HS-27A (cell line): ENCODE measurements around the gene CNOT4.
"Not testable (repeated sequence)": the region's sequence is repeated elsewhere in the genome, so short reads cannot be mapped to it uniquely, and the experiment has no call there.

Experiments
- DNase-seq: peaks from one replicate; pipeline ENCODE4 v3.0.0-alpha.2; 2012; ENCODE audit warnings: low read depth, missing footprints

CNOT4 gene

DNA sequence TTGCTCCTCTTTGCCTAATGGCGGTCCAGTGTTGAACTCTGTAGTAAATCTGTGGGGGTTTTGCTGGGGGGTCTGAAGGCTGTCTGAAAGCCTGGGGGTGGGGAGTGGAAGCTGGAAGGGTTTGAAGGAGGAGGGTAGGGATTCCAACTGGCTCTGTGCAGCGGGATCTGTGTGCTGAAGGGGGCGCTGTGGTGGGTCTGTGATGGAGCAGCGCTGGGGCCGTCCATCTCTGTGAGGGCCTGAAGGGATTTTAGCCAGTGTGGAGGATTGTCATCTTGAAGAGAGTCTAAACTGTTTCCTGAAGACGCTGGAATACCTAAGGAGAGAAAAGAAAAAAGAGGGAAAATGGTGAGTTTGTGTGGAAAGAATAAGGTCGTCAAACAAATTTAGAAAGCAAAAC lies 147.0 kb downstream of the CNOT4 start:
- DNase-seq, result no peak

DNA sequence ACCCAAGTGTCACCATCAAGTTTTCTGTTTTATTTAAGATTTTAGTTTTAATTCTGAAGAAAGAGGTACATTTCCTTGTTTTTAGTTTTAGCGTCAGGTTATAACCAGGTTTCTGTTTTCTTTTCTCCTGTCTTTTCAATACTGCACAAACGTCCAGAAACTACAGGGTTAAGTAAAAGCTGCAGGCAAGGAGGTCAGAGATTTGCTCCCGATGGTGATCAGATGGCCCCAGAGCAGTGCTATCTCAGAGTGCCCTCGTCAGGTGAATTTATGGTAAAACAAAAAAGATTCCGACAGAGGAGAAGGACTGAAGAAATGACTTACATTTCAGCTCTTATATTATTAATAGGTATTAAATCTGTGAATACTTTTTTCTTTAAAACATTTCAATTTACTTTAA lies 148.1 kb downstream of the CNOT4 start:
- DNase-seq, result no peak

DNA sequence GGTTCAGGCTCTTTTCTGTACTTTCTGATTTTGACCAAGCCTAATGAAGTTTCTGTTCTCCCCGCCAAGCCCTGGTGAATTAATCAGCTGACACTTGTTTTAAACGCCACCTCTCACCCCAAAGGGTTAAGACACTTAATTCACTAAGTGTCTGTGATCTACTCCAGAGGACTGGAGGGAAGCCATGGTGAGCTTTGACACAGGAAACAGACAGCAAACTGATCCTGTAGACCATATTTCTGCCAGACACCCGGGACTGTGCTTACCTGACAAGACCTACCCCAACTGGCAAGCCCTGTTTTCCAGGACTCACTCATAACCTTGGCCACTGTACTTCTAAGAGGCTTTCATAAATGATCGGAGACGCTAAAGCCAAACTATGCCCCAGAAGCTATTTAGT lies 150.3 kb downstream of the CNOT4 start:
- DNase-seq, result no peak

DNA sequence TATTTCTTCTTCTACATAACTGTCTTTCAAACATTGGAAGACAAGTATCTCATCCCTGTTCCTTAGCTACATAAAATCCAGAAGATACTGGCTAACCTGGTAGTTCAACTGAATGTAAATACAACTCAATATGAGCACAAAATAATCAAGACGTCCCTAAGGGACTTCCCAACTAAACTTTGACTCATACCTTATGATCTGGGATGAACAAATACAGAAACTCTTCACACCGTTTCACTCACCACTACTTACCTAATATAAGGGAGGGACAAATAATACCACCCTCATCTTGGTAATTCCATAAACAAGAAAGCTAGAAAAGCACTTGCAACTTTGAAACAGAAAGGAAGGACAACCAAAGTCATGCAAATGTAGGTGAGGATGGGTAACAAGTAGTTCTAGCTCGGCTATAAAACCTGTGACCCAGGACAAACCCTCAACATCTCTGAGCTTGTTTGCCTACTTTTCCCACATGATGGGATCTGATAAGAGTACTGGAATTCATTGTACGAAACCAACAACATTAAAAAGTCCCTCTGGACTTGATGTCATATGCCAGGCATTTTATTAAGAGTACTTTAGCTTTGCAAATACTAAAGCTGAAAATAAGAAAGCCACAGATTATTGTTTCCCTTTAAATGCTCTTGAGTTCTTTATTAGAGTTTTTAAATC lies 154.4 kb downstream of the CNOT4 start:
- DNase-seq, result no peak

DNA sequence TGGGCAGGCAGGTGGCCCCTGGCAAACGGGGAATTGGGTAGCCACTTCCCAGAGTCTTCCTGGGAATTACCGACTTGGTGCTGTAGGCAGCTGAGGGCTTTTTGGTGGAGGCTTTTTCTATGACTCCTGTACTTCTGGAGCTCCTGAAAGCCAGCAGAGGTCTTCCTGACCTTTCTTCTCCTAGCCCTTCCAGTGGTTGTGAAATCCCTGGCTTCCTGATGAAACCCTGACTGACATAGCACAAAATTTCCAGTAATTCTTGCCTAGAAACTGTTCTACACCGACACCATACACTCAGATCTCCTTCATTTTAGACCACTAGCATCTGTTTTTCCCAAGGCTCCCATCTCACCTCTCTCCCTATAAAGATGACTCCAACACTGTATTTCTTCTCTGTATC lies 156.1 kb downstream of the CNOT4 start:
- DNase-seq, result no peak

DNA sequence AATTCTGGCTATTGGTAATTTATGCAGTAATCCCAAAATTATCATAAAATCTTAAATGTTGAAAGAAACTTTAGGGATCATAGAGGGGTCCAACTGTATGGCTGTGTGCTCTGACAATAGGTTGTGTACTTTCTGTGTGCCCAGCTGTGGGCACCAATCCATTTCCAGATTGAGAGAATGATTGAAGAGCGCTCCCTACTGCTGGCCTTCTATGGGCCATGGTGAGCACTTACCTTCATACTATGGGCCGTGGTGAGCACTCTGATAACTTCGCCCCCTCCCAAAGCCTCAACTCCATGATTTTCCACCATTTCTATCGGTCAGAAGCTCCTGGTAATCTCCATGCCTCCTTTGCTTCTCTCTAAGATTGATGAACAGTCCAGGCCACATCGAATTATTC lies 157.6 kb downstream of the CNOT4 start:
- DNase-seq, result no peak

DNA sequence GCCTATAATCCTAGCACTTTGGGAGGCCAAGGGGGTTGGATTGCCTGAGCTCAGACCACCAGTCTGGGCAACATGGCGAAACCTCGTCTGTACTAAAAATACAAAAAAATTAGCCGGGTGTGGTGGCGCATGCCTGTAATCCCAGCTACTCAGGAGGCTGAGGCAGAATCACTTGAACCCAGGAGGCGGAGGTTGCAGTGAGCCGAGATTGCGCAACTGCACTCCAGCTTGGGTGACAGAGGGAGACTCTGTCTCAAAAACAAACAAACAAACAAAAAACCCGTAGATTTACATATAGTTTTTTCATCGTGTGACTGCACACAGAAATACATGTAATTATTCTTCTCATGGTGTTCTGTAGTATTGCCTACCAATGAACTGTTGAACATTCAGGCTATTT lies 158.8 kb downstream of the CNOT4 start:
- DNase-seq, result not testable (repeated sequence)

DNA sequence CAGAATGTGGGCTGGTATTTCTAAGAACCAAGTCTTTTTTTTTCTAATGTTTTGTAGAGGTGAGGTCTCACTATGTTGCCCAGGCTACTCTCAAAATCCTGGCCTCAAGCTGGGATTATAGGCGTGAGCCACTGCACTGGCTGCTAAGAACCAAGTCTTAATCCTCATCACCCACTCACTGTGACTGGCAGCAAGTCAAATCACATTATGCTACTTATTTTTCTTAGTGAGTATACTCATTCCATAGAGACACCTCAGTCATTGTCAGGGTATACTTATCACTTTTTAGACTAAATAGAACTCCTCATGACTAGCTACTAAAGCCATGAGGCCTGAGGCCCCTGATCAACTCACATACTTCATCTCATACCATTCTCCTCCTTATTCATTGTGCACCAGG lies 160.2 kb downstream of the CNOT4 start:
- peak; percentile 11 for DNase-seq

DNA sequence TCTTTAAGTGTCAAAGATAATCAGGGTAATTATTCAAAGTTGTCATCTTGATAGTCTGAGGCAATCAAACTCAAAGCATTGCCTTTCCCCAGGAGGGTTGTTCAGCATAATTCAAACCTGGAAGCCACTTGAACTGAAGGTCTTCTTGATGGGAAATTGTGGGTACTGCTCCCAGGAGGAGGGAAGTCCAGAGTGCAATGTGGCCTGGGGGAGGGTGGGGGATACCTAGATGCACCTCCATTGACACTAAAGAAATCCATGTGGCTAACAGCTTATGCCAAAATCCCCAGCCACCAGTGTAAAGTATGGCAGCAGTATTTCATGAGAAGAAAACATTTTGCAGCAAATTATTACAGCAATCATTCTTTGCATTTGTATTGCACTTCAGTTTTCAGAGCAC lies 161.4 kb downstream of the CNOT4 start:
- DNase-seq, result no peak

DNA sequence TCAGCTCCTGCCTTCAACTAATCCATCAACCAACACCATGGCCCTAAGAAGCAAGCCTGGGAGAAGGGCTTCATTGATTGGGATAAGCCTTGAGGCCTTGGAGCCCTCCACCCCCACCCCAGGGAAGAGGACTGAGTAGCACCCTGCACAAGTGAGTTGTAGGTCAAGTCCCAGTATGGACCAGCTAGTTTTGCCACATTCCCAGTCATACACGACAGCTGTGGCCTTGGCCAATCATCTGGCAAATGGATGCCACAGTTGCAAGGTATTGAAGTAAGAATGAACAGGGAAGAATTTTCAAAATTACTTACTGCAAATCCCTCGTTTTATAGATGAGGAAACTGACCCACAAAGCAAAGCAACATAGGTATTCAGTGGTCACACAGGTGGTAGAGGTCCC lies 166.5 kb downstream of the CNOT4 start:
- no peak for DNase-seq

DNA sequence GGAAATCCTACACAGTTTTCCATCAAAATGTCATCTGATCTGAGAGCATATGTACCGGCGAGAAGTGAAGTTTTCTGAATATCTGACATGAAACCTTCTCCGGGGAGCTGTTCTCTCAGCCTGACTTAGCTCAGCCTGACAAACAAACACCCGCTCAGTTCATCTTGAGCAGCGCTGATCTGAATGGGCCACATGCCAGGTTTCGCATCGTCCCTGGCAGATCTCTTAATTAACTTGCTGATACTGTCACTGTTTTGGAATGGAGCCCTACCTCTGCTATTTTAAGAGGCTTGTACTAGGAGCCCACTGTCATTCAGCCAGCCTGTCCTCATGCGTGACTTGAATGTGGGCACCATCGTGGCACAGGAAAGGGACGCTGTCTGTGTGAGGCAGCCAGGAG lies 167.0 kb downstream of the CNOT4 start:
- no peak for DNase-seq

DNA sequence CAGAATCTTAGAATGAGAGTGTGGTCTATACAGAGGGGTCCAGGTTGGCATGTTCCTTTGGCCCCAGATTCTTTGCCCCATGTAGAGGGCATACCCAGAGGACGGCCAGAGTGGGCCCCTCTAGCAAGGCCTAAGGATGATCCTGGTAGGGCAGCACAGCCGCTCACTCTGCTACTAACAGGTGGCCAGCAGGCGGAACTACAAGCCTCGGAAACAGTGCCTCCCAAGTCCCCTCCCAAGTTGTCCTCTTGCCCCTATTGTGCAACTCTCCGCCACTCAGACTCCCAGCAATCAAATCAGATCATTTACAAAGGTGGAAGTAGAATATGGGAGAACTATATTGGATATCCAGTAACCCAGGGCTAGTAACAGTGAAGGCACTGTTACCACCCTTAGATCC lies 168.9 kb downstream of the CNOT4 start:
- no peak for DNase-seq

DNA sequence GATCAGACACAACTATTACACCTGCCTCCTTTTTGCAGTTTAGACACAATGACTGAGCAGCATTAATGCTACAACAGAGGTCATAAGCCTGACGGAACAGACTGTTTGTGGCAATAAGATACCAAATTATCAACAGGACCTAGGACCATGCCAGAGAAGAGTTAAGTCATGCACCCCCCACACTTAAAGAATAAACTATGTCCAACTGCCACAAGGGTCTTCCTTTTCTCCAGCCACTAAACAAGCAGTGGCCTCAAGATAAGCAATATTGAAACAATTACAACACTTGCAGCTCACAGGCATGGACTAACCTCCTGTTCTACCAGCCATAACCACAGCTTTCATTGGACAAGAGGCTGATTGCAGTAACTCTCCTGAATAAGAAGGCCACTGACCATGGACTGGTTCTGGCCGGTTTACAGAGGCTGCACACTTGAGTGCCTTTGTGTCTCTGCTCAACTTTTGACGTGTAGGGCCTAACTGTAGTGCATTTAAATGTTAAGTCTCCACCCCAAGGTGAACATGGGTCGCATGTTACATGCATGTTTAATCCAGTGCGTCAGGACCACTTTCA lies 171.8 kb downstream of the CNOT4 start:
- DNase-seq, result no peak

DNA sequence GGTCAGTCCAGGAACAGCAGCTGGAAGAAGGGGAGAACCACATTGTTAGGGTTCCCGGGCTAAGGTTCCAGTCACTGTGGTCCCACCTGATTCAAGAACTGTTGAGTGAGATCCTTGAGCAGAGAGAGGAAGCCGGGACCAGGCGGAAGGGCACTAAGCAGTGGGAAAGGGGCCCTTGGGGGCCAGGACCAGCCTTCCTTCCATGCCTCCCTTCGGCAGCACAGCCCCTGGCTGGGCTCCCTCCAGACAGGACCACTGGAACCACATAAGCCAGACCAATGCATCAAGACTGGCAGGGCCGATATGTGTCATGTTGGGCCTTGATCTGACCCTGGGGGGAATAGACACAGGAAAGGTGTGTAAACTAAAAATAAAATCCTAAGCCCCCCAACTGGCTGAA lies 172.4 kb downstream of the CNOT4 start:
- DNase-seq, result no peak

DNA sequence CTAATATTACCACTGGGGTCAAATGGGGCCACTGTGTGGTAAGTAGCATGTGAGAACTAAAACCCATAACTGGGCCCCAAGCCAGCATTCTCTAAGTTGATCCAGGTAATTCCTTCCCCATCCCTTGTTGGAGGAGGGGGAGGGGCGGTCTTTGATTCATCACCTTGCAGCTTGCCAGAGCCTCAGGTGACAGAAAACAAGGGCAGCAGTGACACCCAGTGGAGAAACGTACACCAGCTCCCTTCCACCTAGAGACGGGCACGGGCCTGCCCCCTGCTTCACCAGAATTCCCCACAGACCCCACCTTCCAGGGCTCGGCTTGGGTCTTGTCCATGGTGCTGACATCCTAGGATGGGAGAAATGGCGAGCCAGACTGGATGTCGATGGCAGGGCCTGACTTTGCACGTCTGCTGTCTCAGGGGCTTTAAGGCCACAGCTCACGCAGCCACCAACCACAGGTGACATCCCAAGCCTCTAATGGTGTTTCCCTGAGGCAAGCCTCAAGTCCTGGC lies 174.2 kb downstream of the CNOT4 start:
- DNase-seq, result peak; percentile 8

DNA sequence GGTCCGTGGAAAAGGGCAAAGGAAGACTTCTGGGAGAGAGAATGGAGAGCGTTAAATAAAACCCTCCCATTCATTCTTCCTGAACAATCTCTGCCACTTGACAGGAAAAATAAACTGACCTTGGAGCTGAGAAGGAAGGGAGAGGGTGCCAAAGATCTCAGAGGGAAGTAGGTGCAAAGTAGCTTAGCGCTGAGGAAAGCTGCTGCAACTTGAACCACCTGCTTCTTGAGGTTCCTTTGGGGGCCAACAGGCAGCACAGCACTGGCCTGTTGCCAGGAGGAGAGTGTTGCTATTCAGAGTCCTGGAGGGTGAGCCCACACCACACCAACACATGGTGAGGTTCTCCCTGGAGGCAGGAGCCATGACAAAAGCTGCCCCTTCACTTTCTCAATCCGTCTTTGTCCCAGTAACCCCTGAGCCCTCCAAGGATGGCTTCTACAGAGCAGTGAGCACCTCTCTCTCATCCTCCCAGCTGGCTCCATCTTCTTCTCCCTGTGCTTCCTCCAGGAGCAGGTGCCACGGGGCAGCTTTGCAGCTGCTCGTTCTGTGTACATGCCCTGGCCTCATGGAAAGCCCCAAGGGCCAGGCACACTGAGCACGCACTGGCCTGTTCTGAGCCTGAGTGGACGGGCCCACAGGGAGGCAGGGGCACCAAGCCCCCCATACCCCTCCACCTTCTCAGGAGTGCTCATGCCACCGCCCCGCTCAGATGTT lies 174.9 kb downstream of the CNOT4 start:
- DNase-seq, result no peak

DNA sequence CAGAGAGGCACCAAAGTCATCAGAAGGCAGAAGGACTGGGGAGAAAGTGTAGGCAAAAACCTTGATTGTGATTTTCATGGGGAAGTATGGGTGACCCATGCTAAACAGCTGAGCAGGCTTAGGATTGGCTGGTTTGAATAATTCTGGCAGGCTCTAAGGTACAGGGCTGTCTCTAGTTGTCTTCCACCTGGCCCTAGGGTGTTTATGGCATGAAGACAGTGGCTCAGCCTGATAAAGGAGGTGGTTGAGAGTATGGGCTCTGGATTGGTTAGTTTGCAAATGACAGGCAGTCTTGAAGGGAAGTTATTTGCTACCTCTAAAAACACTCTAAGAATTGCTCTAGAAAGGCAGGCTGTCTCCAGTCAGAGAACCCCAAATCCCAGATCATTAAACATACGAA lies 176.0 kb downstream of the CNOT4 start:
- no peak for DNase-seq

DNA sequence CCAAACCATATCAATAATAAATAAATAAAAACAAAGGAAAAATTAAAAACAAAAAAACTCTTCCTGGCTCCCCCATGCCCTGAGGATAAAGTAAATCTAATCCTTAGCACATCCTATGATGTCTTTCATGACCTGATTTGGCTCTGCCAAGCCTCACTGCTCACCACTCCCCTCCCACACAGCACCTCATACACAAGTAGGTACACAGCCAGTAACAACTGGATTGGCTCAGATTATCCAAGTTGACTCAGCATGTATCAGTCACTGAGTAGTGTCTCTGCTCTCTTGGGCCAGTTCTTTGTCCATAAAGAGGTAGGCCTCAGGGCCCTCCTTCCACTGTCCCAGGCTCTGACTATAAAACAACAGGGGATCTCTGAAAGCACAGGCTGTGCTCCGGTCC lies 176.7 kb downstream of the CNOT4 start:
- no peak for DNase-seq

DNA sequence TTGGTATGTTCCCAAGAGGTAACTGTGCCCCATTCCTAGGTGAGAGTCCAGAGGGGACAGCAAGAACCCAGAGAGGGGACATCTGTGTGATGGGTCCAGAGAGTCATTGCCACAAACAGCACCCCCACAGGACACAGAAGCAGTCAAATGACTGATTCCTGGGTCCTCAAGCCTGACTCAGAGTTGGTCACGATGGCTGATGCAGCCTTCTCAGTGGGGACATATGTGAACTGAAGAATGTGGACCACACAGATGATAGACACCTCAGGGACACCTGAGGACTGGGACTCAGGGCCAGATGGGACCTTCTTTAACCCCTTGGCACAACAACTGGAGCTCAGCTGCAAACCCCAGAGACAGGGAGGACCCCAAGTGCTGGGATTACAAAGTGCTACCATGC lies 179.8 kb downstream of the CNOT4 start:
- no peak for DNase-seq

DNA sequence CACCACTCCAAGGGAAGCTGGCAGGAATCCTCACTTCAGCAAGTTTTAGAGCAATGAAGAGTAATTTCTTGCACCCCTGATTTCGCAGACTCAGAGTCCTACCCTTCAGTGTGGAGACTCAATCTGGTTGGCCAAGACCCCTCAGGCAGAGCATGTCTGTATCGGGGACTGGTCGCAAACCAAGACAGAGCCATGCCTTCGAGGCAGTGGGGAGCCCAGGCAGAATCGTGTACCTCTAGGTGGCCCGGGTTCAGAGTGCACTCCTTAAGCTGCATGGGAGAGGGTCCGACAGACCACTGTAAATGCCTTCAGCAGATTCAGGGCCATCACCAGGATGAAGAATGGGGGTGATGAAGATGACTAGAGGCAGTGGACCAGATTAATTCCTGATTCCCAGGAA lies 181.4 kb downstream of the CNOT4 start:
- DNase-seq, result no peak

DNA sequence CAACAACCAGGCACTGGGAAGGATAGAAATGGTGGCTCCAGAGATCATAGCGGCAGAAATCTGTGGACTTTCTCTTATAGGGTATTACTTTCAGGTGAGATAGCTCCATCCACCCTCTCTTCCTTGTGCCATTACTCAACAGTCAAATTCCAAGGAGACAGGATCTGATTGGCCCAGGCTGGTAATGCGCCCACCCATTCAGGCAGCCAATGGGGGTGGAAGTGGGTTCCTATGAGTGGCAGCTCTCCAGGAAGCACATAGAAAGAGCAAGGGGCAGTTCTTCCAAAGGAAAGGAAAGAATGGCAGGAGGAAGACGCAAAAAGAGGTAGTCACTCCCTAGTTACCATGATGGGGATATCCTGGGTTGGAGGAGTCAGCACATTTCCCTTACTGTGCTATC lies 181.8 kb downstream of the CNOT4 start:
- DNase-seq, result no peak

DNA sequence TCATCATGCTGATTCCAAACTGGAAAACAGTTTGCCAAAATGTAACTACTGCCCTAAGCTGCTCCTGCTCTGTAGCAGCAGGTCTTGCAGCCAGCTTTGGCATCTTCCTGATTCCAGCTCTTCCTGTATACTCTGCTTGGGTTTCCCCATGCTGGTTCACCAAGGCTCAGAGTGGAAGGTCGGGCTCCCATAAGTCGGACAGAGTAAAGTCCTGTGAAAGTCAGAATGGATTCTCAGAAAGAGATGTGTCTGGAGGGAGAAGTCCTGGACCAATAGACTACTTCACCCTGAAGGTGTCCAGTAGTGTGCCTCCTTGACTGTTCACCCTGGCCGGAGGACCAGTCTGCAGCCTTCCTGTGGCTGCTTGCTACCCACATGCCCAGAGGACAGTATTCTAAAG lies 182.4 kb downstream of the CNOT4 start:
- DNase-seq, result no peak

DNA sequence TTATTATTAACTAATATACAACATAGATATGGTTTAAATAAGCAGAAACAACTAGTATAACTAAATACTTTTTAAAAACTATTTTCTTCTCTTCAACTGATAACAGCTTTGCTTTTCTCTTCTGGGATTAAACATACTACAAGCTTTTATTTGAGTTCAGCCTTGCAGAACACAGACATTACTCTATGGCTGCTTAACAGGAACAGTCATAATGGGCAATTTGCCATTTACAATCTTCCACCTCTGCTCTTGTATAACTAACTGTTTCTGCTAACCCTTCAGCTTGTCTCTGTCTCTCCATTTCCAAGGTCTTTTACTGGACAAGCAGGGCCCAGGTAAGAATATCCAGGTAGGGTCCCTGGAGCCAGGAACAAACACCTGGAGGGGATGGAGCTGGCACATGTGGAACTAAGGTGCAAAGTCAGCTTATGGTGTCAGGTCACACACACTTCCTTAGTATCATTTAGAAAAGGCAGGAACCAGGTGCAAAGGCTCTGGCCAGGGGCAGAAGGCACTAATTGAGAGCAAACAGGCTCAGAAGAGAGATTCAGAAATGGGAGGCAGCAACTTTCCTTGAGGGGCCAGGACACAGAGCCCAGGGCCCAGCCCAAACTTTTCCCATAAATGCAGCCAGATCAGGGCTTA lies 183.1 kb downstream of the CNOT4 start:
- DNase-seq, result no peak
